ENCODE results near the gene EDDM3A. TPM values are rescaled to one million over a fixed set of nuclear protein-coding genes. Genes with fewer than 3 reads are reported as not detected.
"Not testable (repeated sequence)": the region's sequence is repeated elsewhere in the genome, so short reads cannot be mapped to it uniquely, and the experiment has no call there.

The EDDM3A gene, protein sequence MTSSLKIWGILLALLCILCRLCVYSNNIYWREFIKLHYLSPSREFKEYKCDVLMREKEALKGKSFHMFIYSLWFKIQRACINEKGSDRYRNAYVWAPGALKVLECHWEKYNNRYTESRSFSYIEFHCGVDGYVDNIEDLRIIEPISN
- not detected for total RNA-seq

DNA sequence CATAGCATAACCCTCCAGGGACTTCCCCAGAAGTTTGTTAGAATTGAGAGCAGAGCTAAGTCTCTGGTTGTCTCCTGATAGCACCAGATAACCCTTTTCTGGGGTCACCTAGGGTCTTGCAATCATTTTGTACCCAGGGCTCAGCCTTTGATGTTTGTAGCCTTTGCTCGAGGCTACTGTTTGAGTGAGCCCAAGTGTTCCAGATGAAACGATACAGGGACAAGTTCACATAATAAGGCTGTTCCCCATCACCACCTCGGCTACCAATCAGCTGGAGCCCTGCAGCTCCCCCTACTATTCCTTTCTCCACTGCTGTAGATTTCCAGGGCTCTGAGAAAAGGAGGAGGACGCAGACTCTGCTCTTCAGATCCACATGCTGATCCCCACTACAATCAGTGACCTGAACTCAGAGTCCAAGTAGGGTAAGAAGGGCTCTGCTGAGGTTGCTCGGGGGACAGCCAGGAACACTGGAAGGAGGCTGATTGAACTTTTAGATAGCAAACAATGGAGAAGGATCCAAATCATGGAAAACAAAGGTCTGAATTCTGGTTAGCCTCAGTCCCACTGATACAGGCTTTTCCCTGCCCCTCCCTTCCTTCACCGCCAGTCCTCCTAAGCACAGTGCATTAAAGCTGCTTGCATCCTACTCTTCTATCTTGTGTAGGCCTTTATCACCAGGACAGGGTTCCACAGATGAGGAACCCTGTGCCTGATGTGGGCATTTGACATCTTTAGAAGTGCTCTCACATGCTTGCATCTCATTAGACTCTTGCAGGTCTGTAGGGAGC is at the start of gene EDDM3A:
Gene EDDM3A (plus strand): TSS at position 317 of the 788 bp plus-strand sequence. CDS start 1,694 bp downstream, outside the sequence.
- Mint-ChIP-seq H3K27me3 (peaks cover 5 to 30% of the 10 kb centered on the region in 2 donors), H3K36me3 (no peaks in the 10 kb centered on the region), H3K4me3 (no peak within 1 kb of the TSS), H3K9me3 (no peaks in the 10 kb centered on the region), H3K4me1 (ENCODE audit: low read depth in 2 of 2) (no peaks in the 10 kb centered on the region), H3K27ac (no peak within 1 kb of the TSS)
- no peak for DNase-seq (ENCODE audit: low spot score)
- ATAC-seq, result no peak

DNA sequence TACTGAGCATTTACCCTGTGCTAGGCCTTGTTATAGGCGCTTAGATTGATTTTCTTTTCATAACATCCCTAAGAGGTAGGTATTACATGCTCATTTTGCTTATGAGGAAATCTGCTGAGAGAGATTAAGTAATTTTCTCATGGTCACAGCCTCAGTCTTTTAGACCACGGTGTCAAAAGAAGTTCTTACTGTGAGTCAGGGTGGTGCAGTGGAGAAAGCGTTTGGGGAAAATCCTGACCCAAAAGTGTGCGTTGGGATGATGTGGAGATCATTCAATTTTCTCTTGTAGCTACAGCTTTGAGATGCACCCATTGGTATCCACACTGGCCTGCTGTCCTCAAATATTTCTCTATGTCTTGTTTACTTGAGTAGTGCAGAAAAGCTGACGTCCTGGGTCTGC is 48.9 kb upstream of the EDDM3A start:
- DNase-seq (ENCODE audit: low spot score) (no peak), ATAC-seq (no peak)
- H3K27ac Mint-ChIP-seq, result no peak overlapping the region
- H3K27me3 Mint-ChIP-seq, result peaks cover 0 to 6% of the 10 kb centered on the region in 2 donors
- H3K36me3 Mint-ChIP-seq, result no peaks in the 10 kb centered on the region
- no peak overlapping the region for H3K4me3 Mint-ChIP-seq
- peaks cover 5 to 6% of the 10 kb centered on the region in 2 donors for H3K4me1 Mint-ChIP-seq (ENCODE audit: low read depth in 2 of 2)
- no peaks in the 10 kb centered on the region for H3K9me3 Mint-ChIP-seq

DNA sequence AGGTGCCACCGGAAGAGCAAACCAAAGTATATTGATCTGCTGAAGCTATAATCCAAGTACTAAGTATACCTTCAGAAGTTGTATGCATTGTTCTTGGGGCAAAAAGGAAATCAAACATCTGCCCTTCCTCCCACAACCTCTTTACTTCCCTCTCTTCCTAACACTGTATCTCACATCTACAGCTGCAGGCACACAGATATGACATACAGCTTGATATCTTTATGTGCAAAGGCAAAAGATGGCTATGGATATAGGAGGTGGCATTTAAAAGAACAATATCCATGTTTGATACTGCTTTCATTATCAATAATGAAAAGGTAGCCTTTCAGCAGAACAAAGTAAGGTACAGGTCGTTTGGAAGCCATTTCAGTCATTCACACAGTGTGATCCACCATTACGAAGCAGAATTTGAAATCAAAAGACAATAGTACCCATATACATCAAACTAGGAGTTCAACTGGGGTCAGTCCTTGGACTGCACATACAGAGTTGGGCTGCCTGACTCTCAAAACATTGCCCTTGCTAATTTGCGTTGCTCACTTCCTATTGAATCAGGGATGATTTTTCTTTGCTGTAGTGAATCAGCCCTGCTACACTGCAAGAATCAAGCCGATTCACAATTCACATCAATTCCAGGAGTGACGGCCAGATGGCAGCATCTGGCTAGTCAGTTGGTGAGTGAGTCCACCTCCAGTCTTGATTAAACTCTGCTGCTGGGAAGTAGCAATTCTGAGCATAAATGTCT is 48.2 kb upstream of the EDDM3A start:
- ATAC-seq (peak; percentile 54 to 76), DNase-seq (ENCODE audit: low spot score) (peak; percentile 71)
- no peak overlapping the region for H3K27ac Mint-ChIP-seq
- no peak overlapping the region for H3K4me3 Mint-ChIP-seq
- peaks cover 5 to 6% of the 10 kb centered on the region in 2 donors for H3K4me1 Mint-ChIP-seq (ENCODE audit: low read depth in 2 of 2)
- no peaks in the 10 kb centered on the region for H3K9me3 Mint-ChIP-seq
- H3K36me3 Mint-ChIP-seq, result no peaks in the 10 kb centered on the region
- peaks cover 0 to 6% of the 10 kb centered on the region in 2 donors for H3K27me3 Mint-ChIP-seq

DNA sequence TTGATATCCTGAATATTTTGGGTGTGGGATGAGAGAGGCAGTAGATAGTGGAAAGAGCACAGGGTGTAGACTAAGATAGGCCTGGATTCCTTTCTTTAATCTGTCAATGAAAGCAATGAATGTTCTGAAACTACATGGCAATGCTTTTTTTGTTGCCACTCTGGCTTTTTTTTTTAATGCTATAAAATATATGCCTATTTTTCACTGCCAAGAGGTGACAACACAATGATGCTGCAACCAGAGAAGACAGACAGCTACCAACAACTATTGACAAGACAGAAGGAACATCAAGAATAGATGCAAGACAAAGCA is 47.7 kb upstream of the EDDM3A start:
- no peaks in the 10 kb centered on the region for H3K9me3 Mint-ChIP-seq
- H3K27ac Mint-ChIP-seq, result no peak overlapping the region

DNA sequence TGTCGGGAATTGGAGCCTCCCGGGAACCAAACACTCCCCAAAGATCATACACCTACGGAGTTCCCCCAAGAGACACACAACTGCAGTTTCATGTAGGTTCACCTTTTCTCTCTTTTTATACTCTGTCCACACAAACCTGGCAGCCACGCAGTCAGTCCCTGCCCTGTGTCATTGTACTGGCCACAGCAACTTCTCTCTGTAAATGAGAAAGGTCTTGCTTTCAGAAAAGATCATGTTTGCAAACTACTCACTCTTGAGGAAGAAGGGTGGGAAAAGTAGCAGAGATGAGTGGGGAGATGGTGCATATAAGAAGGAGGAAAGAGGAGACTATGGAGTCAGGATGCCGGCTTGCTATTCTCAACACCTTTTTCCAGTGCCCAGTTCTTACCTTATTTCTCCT is 46.8 kb upstream of the EDDM3A start:
- Mint-ChIP-seq H3K27me3 (peaks cover 0 to 6% of the 10 kb centered on the region in 2 donors), H3K4me1 (ENCODE audit: low read depth in 2 of 2) (peaks cover 5 to 6% of the 10 kb centered on the region in 2 donors), H3K9me3 (no peaks in the 10 kb centered on the region), H3K36me3 (no peaks in the 10 kb centered on the region), H3K4me3 (no peak overlapping the region), H3K27ac (no peak overlapping the region)
- DNase-seq (ENCODE audit: low spot score), result no peak
- ATAC-seq, result no peak

More for the DNA sequence above, 47.7 kb upstream of the EDDM3A start:
- DNase-seq (ENCODE audit: low spot score) (no peak), ATAC-seq (no peak)
- H3K27me3 Mint-ChIP-seq, result peaks cover 0 to 6% of the 10 kb centered on the region in 2 donors
- H3K36me3 Mint-ChIP-seq, result no peaks in the 10 kb centered on the region
- H3K4me3 Mint-ChIP-seq, result no peak overlapping the region
- H3K4me1 Mint-ChIP-seq (ENCODE audit: low read depth in 2 of 2), result peaks cover 5 to 6% of the 10 kb centered on the region in 2 donors

DNA sequence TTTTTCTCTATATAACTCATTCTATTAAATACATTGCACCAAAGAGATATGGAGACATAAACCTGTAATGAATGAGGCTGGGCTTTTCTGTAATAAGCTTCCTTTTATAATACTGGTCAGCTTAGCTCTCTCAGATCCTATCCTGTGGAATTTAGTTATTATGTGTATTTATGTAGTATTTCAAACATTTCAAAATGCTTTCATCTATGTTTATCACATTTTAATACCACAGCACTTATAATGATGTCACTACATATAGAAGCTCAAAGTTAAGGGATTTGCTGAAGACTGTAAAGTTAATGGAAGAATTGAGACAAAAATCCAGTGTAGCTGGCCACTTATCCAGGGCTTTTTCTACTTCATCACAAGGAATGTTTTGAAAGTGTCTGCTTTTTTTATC is 45.8 kb upstream of the EDDM3A start:
- no peak for DNase-seq (ENCODE audit: low spot score)
- Mint-ChIP-seq H3K36me3 (no peaks in the 10 kb centered on the region), H3K9me3 (no peaks in the 10 kb centered on the region), H3K4me1 (ENCODE audit: low read depth in 2 of 2) (peaks cover 5 to 6% of the 10 kb centered on the region in 2 donors), H3K27me3 (peaks cover 0 to 6% of the 10 kb centered on the region in 2 donors), H3K4me3 (no peak overlapping the region), H3K27ac (no peak overlapping the region)
- ATAC-seq, result no peak

DNA sequence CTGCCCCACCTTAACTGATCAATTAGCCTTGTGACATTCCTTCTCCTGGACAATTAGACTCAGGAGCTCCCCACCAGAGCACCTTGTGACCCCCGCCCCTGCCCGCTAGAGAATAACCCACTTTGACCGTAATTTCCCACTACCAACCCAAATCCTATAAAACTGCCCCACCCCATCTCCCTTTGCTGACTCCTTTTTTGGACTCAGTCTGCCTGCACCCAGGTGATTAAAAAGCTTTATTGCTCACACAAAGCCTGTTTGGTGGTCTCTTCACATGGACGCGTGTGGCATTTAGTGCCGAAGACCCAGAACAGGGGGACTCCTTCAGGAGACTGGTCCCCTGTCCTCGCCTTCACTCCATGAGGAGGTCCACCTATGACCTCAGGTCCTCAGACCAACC is 44.7 kb upstream of the EDDM3A start:
- not testable (repeated sequence) for H3K4me1 Mint-ChIP-seq (ENCODE audit: low read depth in 2 of 2); H3K27me3 Mint-ChIP-seq; ATAC-seq; H3K27ac Mint-ChIP-seq; H3K9me3 Mint-ChIP-seq; H3K4me3 Mint-ChIP-seq; DNase-seq (ENCODE audit: low spot score); H3K36me3 Mint-ChIP-seq

DNA sequence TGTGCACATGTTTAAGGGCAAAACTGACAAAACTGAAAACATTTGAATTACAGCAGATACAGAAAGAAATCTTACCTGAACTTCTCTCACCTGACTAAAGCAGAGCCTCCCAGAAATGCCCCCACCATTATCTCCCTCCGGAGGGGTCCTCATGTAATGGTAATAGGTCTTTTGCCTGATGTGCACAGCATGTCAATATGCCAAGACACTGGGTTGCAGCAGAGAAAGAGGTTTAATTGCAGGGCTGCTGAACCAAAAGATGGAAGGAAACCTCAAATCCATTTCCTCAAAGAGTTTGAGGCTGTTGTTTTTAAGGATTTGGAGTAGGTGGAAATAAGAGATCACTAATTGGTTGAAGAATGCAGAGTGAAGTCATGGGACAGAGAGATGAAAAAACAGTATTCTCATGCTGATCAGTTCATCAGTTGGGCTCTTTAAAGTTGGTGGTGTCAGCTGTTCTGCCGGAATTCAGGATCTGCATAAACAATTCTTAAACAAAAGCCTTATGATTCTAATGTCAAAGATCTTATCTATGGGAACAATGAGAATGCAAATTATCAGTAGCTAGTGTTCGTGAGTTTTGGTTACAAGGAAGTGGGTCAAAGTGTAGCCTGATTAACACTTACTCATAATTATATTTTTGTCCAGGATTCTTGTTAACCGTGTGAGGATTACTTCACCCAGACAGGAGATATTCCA is 38.9 kb upstream of the EDDM3A start:
- H3K36me3 Mint-ChIP-seq, result no peaks in the 10 kb centered on the region
- H3K27me3 Mint-ChIP-seq, result no peaks in the 10 kb centered on the region
- H3K4me1 Mint-ChIP-seq (ENCODE audit: low read depth in 2 of 2), result no peaks in the 10 kb centered on the region
- H3K27ac Mint-ChIP-seq, result no peak overlapping the region
- H3K4me3 Mint-ChIP-seq, result no peak overlapping the region
- ATAC-seq, result no peak
- DNase-seq (ENCODE audit: low spot score), result no peak
- H3K9me3 Mint-ChIP-seq, result no peaks in the 10 kb centered on the region

DNA sequence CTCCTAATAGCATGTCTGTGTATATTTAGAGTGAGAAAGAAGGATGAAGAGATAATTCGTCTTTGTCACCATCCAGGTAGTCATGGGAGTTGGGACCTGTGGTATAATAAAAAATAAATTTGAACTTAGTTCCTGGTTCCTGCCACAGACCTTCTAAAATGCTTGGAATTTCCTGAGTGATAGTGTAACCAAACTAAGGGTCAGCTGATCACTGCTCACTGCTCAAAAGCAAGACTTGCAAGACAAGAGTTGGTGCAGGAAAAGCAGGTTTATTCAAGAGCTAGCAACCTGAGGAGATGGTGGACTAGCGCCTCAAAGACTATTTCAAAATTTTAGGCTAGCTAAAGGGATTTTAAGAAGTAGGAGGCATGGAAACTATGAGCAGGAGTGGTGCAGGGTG is 38.1 kb upstream of the EDDM3A start:
- no peak overlapping the region for H3K4me3 Mint-ChIP-seq
- DNase-seq (ENCODE audit: low spot score) (no peak), ATAC-seq (no peak)
- H3K27me3 Mint-ChIP-seq, result no peaks in the 10 kb centered on the region
- no peaks in the 10 kb centered on the region for H3K9me3 Mint-ChIP-seq
- H3K27ac Mint-ChIP-seq, result no peak overlapping the region
- no peaks in the 10 kb centered on the region for H3K36me3 Mint-ChIP-seq
- no peaks in the 10 kb centered on the region for H3K4me1 Mint-ChIP-seq (ENCODE audit: low read depth in 2 of 2)

DNA sequence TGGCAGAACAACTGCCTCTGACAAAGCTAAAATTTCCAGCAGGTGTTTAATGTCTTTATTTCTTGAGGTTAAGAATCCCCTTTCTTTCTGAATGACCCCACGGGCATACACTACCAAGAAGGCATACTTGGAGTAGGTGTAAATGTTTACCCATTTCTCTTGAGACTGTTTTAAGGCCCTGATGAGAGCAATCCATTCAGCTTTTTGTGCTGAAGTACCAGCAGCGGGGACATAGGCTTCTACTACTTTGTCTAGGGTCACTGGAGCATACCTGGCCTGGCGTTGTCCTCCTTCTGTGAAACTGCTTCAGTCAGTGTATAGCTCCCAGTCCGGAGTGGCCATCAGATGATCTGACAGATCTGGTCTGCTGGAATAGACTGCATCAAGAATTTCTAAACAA is 34.4 kb upstream of the EDDM3A start:
- DNase-seq (ENCODE audit: low spot score) (no peak), ATAC-seq (no peak)
- no peak overlapping the region for H3K4me3 Mint-ChIP-seq
- H3K36me3 Mint-ChIP-seq, result no peaks in the 10 kb centered on the region
- H3K4me1 Mint-ChIP-seq (ENCODE audit: low read depth in 2 of 2), result no peaks in the 10 kb centered on the region
- H3K9me3 Mint-ChIP-seq, result no peaks in the 10 kb centered on the region
- H3K27ac Mint-ChIP-seq, result no peak overlapping the region
- peaks cover 8 to 9% of the 10 kb centered on the region in 2 donors for H3K27me3 Mint-ChIP-seq

DNA sequence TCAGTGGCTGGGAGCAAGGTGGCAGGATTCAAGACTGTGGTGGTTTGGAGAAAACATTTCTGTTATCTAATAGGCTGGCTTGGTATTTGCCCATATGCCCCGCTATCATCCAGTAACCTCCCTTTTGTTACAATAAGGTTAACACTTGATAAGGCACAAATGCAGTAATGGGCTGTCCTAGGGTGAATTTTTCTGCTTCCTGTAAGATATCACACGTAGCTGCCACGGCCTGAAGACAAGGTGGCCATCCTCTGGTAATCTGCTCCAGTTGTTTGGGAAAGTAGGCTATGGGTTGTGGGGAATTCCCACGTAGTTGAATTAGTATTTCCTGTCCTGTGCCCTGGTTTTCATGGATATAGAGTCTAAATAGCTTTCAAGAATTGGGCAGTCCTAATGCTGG is 34.0 kb upstream of the EDDM3A start:
- no peak for ATAC-seq

DNA sequence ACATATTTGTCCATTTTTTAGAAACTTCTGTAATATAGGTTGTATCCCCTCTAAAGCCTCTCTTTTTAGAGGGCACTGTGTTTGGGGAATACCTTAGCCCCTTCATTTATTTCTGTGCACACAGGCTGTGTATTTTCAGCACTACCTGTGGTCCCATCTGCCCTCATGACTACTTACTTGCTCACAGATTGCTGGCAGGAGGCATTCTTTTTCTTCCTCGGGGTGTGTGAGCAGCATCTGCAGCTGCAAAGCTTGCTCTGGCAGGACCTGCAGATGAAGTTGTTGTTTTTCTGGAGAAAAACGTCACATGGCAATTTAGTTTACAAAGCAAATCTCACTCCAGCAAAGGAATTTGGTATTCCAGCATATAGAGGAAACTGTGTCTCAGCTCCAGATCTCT is 32.8 kb upstream of the EDDM3A start:
- no peak for ATAC-seq

More for the DNA sequence above, 34.0 kb upstream of the EDDM3A start:
- DNase-seq (ENCODE audit: low spot score), result no peak
- Mint-ChIP-seq H3K4me3 (no peak overlapping the region), H3K27ac (no peak overlapping the region), H3K27me3 (peaks cover 10 to 11% of the 10 kb centered on the region in 2 donors), H3K36me3 (no peaks in the 10 kb centered on the region), H3K9me3 (no peaks in the 10 kb centered on the region), H3K4me1 (ENCODE audit: low read depth in 2 of 2) (no peaks in the 10 kb centered on the region)

DNA sequence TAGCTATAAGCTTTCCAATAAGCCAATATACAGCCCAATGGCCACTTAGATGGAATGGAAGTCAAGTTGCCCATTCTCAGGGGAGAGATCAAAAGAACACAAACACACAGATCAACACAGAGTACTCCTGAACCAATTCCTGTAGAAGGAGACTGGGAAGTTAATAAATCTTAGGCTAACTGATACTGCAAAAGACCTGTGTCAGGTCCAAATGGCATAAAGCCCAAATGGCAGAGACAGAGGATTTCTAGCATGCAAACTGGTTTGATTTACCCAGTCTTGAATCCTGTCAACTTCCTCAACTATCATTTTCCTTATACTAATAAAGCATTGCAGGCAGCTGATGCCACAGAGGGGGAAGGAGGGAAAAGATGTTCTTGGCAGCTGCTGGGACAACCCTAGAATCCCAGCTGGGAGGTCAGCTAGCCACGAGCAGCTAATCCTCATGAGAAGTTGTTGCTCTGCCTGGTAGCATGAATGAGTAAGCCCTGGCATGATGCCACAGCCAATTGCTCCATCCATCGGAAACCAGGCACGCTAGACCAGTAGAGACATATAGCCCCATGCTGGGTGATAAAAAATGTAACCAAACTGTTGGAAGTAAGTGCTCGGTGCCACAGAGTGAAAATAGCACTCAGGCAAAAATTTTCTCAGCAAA is 31.0 kb upstream of the EDDM3A start:
- H3K27ac Mint-ChIP-seq, result no peak overlapping the region
- no peak overlapping the region for H3K4me3 Mint-ChIP-seq
- H3K27me3 Mint-ChIP-seq, result peaks cover 17 to 25% of the 10 kb centered on the region in 2 donors
- no peaks in the 10 kb centered on the region for H3K4me1 Mint-ChIP-seq (ENCODE audit: low read depth in 2 of 2)
- no peak for ATAC-seq
- no peaks in the 10 kb centered on the region for H3K36me3 Mint-ChIP-seq
- DNase-seq (ENCODE audit: low spot score), result no peak
- no peaks in the 10 kb centered on the region for H3K9me3 Mint-ChIP-seq

More for the DNA sequence above, 32.8 kb upstream of the EDDM3A start:
- H3K9me3 Mint-ChIP-seq, result no peaks in the 10 kb centered on the region
- H3K4me1 Mint-ChIP-seq (ENCODE audit: low read depth in 2 of 2), result no peaks in the 10 kb centered on the region
- H3K27ac Mint-ChIP-seq, result no peak overlapping the region
- H3K4me3 Mint-ChIP-seq, result no peak overlapping the region
- no peak for DNase-seq (ENCODE audit: low spot score)
- H3K27me3 Mint-ChIP-seq, result peaks cover 17 to 23% of the 10 kb centered on the region in 2 donors
- no peaks in the 10 kb centered on the region for H3K36me3 Mint-ChIP-seq
